ENCODE data around the gene MICU2. TPM values are rescaled to one million over a fixed set of nuclear protein-coding genes. Genes with fewer than 3 reads are reported as not detected.
A peak's percentile ranks its signal among the peaks of the same experiment; 100 is the strongest.

MICU2 gene
- total and polyA plus RNA-seq, 10 of the 15 experiments (the other 5 are each of a cell fraction or from before 2014, with no cell fraction given), result 17.7 to 56.6 (median 43.8) TPM

DNA sequence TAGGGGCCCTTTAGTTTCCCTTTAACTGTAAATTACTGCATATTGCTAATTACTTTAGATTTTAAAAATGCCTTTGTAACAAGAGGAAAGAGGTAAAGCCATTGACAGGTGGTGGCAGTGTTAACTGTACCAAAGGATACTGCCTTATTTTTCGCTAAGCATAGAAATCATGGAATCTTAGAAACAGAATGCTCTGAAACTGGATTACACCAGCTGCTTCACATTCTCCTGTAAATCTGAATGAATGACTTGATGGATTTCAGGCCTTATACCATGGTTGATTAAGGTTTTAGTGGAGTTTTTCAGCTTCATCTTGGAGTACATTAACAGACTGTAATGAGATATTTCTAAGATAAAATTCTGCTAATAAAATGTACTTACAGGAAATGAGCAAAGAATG lies 25.2 kb downstream of the MICU2 start (continued):
- TF ChIP-seq SIX5 (IDR thresholded peaks at IDR 0.05; ENCODE audit: low read depth, low read length, severe bottlenecking) (no peak), BCL11A (IDR thresholded peaks at IDR 0.05; ENCODE audit: low read depth, low read length) (no peak), NR2C2 (IDR thresholded peaks at IDR 0.05; ENCODE audit: borderline replicate concordance, control insufficient read depth, insufficient read length, low read depth) (no peak), ZSCAN29 (IDR thresholded peaks at IDR 0.05) (no peak)
- TF ChIP-seq, protein P1, sequence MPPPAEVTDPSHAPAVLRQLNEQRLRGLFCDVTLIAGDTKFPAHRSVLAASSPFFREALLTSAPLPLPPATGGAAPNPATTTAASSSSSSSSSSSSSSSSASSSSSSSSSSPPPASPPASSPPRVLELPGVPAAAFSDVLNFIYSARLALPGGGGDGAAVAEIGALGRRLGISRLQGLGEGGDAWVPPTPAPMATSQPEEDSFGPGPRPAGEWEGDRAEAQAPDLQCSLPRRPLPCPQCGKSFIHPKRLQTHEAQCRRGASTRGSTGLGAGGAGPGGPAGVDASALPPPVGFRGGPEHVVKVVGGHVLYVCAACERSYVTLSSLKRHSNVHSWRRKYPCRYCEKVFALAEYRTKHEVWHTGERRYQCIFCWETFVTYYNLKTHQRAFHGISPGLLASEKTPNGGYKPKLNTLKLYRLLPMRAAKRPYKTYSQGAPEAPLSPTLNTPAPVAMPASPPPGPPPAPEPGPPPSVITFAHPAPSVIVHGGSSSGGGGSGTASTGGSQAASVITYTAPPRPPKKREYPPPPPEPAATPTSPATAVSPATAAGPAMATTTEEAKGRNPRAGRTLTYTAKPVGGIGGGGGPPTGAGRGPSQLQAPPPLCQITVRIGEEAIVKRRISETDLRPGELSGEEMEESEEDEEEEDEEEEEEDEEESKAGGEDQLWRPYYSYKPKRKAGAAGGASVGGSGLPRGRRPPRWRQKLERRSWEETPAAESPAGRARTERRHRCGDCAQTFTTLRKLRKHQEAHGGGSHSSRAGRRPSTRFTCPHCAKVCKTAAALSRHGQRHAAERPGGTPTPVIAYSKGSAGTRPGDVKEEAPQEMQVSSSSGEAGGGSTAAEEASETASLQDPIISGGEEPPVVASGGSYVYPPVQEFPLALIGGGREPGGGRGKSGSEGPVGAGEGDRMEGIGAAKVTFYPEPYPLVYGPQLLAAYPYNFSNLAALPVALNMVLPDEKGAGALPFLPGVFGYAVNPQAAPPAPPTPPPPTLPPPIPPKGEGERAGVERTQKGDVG (CRISPR knock-in tag; IDR thresholded peaks at IDR 0.05), result no peak

DNA sequence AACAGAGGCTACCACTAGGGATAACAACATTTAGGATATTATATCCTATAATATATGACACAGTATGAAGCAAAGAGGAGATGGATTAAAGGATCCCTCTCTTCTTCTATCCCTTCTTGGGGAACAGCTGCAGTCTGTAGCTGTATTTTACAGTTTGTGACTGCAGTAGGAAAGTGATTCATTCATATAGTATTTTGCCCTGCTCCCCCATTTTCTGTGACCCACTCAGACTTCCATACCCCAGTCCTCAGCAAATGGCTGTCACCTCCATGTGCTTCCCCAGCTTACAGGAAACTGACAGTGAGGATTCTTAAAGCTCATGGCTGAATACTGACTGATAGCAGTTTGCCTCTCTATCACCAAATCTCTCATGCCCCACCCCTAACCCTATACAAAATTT lies 27.5 kb downstream of the MICU2 start:
- Histone ChIP-seq H3K4me2 (ENCODE audit: control insufficient read depth, insufficient read depth) (no peak overlapping the region), H3K36me3 (ENCODE audit: control insufficient read depth in 2 of 2, insufficient read depth in 2 of 2, low read length in 1 of 2) (no peaks in the 10 kb centered on the region), H3K27me3 (replicated peaks in 1 of 2; ENCODE audit: control insufficient read depth in 2 of 2, insufficient read depth in 2 of 2, low read length in 1 of 2) (no peaks in the 10 kb centered on the region), H3K27ac (ENCODE audit: control insufficient read depth, insufficient read depth) (no peak overlapping the region), H4K20me1 (ENCODE audit: control insufficient read depth, insufficient read depth) (no peaks in the 10 kb centered on the region), H3K9me3 (replicated peaks; ENCODE audit: control insufficient read depth, insufficient read depth, low read length) (no peaks in the 10 kb centered on the region), H3K79me2 (ENCODE audit: control insufficient read depth, insufficient read depth, low read length) (peaks cover 3% of the 10 kb centered on the region), H2AFZ (ENCODE audit: control insufficient read depth, low read depth, low read length) (no peak overlapping the region), H3K4me1 (ENCODE audit: control insufficient read depth, insufficient read depth, low read length) (peaks cover 4% of the 10 kb centered on the region), H3K4me3 (no peak overlapping the region), H3K9ac (ENCODE audit: control insufficient read depth, insufficient read depth, low read length) (no peak overlapping the region)
- ChIA-PET RAD21 (ENCODE audit: unreplicated experiment) (no interaction called here), CTCF (interaction anchor here (1.2 kb wide), 2 partner anchors 8 to 18 kb away, joined by 4 to 5 read pairs; no protein-coding TSS in a partner anchor), POLR2A (no interaction called here), SMC1A (ENCODE audit: uncharacterized antibody, unreplicated experiment) (interaction anchor here (1.3 kb wide), 1 partner anchor 12 kb away, joined by 3 read pairs; no protein-coding TSS in a partner anchor)
- TF ChIP-seq LARP7 (IDR thresholded peaks at IDR 0.05) (no peak), YY1 (IDR thresholded peaks at IDR 0.05; ENCODE audit: low read depth, low read length) (peak; percentile 73)
- ATAC-seq (no peak), FAIRE-seq (no peak), DNase-seq (ENCODE audit: low read depth, low spot score) (no peak)
- in situ Hi-C loops (cut with MboI) (loop anchor here (5.0 kb wide), 1 partner anchor 49 kb away; no protein-coding TSS in a partner anchor), intact Hi-C loops (cut with micrococcal nuclease; ENCODE audit: unreplicated experiment) (no loop called here)
- BruUV-seq (replicated peaks), result no TSS peak

Data from GM12878 (cell line).